Thyroid gland (tissue), 4 donors: ENCODE results near the gene ZNF282. TPM values are rescaled to one million over a fixed set of nuclear protein-coding genes. Genes with fewer than 3 reads are reported as not detected.
"Not testable (repeated sequence)": the region's sequence is repeated elsewhere in the genome, so short reads cannot be mapped to it uniquely, and the experiment has no call there.

Experiments used
- DNase-seq, 2 donors: peaks; one replicate each; pipeline ENCODE4 v3.0.0-alpha.2; 2019
- H3K27ac ChIP-seq, 3 donors: fragments of 200-600 bp; sonication (generic); 1 replicate in 2 of 3; 2 replicates in 1 of 3; pipeline ENCODE4 v1.5.1; 2016 to 2019; ENCODE audit warnings: mild to moderate bottlenecking in 1 of 3, moderate library complexity in 1 of 3
- H3K27me3 ChIP-seq: fragments of 200-600 bp; sonication (generic); one replicate; pipeline ENCODE4 v1.5.1; 2019
- H3K36me3 ChIP-seq, 2 donors: fragments of 200-600 bp; sonication (generic); one replicate each; pipeline ENCODE4 v1.5.1; 2016 to 2019
- H3K4me1 ChIP-seq, 2 donors: fragments of 200-600 bp; sonication (generic); one replicate each; pipeline ENCODE4 v1.5.1; 2017 to 2019
- H3K4me3 ChIP-seq, 3 donors: fragments of 200-600 bp; sonication (generic); replicated peaks in 1 of 3; 1 replicate in 2 of 3; 2 replicates in 1 of 3; pipeline ENCODE4 v1.5.1; 2016; ENCODE audit warnings: mild to moderate bottlenecking in 1 of 3
- H3K9me3 ChIP-seq: fragments of 200-600 bp; sonication (generic); one replicate; pipeline ENCODE4 v1.5.1; 2017
- POLR2A ChIP-seq, 2 donors: fragments of 450-650 bp; IDR thresholded peaks; one replicate each; pipeline ENCODE4 v1.6.1; 2017; ENCODE audit warnings: antibody characterized with exemption in 2 of 2, mild to moderate bottlenecking in 2 of 2, moderate library complexity in 1 of 2
- WGBS, 2 donors: methylation state at CpG; one replicate each; pipeline ENCODE4 v1.1.5; 2017; 5-methylcytosine and 5-hydroxymethylcytosine counted together
- intact Hi-C: fragments of 100-400 bp; cut with DNase I; formaldehyde crosslinking; loops from one replicate; pipeline ENCODE4 v1.15.1; 2023
- total RNA-seq, 4 donors: library from RNA; depleted of rRNA; stranded (reverse); fragments of >200 nt; gene quantifications; one replicate each; pipeline ENCODE4 v1.2.3, GENCODE V29; 2016
- TF ChIP-seq, protein P1 (sequence below), 6 experiments: fragments of 200-600 bp in 3 of 6; fragments of 450-650 bp in 3 of 6; sonication (generic) in 3 of 6; IDR thresholded peaks; one replicate each; pipeline ENCODE4 v1.5.1; 2016 to 2019; ENCODE audit warnings: antibody characterized with exemption in 6 of 6, mild to moderate bottlenecking in 2 of 6, inconsistent platforms in 1 of 6, moderate library complexity in 1 of 6

The ZNF282 gene
- total RNA-seq, 4 donors from 2014 or later: 13.8 to 28.5 (median 21.3) TPM

DNA sequence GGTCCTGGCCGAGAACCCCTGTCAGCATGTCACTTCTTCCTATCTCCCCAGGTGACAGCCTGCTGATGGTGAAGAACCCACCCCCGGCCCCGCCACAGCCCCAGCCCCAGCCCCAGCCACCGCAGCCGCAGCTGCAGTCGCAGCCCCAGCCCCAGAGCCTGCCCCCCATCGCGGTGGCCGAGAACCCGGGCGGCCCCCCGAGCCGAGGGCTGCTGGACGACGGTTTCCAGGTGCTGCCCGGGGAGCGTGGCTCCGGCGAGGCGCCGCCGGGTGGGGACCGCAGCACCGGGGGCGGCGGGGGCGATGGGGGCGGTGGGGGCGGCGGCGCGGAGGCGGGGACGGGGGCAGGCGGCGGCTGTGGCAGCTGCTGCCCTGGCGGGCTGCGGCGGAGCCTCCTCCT lies 28.4 kb downstream of the ZNF282 start:
- H3K36me3 ChIP-seq: peaks cover 7 to 20% of the 10 kb centered on the region in 2 donors
- DNase-seq: no peak
- intact Hi-C loops: no loop called here

DNA sequence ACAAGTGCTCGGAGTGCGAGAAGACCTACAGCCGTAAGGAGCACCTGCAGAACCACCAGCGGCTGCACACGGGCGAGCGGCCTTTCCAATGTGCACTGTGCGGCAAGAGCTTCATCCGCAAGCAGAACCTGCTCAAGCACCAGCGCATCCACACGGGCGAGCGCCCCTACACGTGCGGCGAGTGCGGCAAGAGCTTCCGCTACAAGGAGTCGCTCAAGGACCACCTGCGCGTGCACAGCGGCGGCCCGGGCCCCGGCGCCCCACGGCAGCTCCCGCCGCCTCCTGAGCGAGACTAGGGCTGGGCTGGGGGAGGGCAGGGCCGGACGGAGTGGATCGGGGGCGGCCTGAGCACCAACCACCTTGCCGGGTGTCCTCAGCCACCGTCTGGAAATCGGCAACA lies 29.0 kb downstream of the ZNF282 start:
- WGBS, 2 donors: 97 to 99% methylated on average over 19 to 36 of the region's 37 CpGs
- peaks cover 7 to 20% of the 10 kb centered on the region in 2 donors for H3K36me3 ChIP-seq

More for the DNA sequence above, 28.4 kb downstream of the ZNF282 start:
- no peaks in the 10 kb centered on the region for H3K9me3 ChIP-seq
- H3K4me1 ChIP-seq: no peaks in the 10 kb centered on the region
- H3K4me3 ChIP-seq: no peak overlapping the region
- TF ChIP-seq, protein P1, sequence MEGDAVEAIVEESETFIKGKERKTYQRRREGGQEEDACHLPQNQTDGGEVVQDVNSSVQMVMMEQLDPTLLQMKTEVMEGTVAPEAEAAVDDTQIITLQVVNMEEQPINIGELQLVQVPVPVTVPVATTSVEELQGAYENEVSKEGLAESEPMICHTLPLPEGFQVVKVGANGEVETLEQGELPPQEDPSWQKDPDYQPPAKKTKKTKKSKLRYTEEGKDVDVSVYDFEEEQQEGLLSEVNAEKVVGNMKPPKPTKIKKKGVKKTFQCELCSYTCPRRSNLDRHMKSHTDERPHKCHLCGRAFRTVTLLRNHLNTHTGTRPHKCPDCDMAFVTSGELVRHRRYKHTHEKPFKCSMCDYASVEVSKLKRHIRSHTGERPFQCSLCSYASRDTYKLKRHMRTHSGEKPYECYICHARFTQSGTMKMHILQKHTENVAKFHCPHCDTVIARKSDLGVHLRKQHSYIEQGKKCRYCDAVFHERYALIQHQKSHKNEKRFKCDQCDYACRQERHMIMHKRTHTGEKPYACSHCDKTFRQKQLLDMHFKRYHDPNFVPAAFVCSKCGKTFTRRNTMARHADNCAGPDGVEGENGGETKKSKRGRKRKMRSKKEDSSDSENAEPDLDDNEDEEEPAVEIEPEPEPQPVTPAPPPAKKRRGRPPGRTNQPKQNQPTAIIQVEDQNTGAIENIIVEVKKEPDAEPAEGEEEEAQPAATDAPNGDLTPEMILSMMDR (IDR thresholded peaks at IDR 0.05): no peak
- no peak for TF ChIP-seq POLR2A (IDR thresholded peaks at IDR 0.05)
- WGBS, 2 donors: 93 to 98% methylated on average over 3 to 23 of the region's 39 CpGs
- no peaks in the 10 kb centered on the region for H3K27me3 ChIP-seq
- H3K27ac ChIP-seq: no peak overlapping the region

DNA sequence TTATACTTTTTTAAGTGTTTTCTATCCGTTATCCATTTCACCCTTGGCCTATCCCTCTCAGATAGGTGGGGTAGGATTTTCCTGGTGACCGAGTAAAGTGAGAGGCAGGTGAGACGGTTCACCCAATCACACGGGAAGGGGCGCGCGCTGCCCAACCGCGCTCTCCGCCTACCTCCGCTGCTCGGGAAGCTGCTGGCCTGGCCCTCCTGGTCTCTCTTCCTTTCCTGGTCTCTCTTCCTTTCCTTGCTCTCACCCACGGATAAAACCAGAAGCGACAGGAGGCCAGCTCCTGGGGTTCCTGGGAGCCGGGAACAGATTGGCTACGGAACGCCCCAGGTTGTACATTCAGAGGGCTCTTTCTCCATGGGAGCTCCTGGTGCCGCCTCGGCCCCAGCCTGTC lies 29.8 kb downstream of the ZNF282 start:
- no peak overlapping the region for H3K27ac ChIP-seq
- DNase-seq: no peak
- intact Hi-C loops: no loop called here
- no peaks in the 10 kb centered on the region for H3K4me1 ChIP-seq
- no peak overlapping the region for H3K4me3 ChIP-seq
- H3K9me3 ChIP-seq: no peaks in the 10 kb centered on the region
- no peaks in the 10 kb centered on the region for H3K27me3 ChIP-seq
- TF ChIP-seq, protein P1 (IDR thresholded peaks at IDR 0.05): no peak
- no peak for TF ChIP-seq POLR2A (IDR thresholded peaks at IDR 0.05)
- WGBS, 2 donors: 94 to 95% methylated on average over 19 of the region's 19 CpGs
- H3K36me3 ChIP-seq: peaks cover 7 to 19% of the 10 kb centered on the region in 2 donors

More for the DNA sequence above, 29.0 kb downstream of the ZNF282 start:
- Histone ChIP-seq H3K4me3 (no peak overlapping the region), H3K27ac (no peak overlapping the region), H3K9me3 (no peaks in the 10 kb centered on the region), H3K4me1 (no peaks in the 10 kb centered on the region), H3K27me3 (no peaks in the 10 kb centered on the region)
- TF ChIP-seq, protein P1 (IDR thresholded peaks at IDR 0.05): no peak
- no peak for TF ChIP-seq POLR2A (IDR thresholded peaks at IDR 0.05)
- no peak for DNase-seq
- intact Hi-C loops: no loop called here

DNA sequence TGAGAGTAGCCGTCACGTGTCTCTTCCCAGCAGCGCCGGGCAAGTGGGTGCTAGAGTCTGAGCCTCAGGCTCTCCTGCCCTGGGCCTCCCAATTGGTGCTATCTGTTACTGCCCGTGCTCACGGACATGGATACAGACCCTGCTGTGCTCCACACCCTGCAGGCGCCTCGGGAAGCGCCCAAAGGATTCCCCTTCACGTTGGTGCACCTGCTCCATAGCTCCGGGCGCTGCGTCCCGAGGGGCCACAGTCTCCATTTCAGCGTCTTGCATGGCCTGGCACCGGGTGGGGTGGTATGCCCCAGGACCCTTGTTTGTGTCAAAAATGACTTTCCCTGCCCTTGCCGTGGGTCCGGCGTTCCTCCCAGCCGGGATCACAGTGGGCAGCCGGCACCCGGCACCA lies 30.3 kb downstream of the ZNF282 start:
- Histone ChIP-seq H3K4me1 (no peaks in the 10 kb centered on the region), H3K27ac (no peak overlapping the region), H3K4me3 (no peak overlapping the region), H3K27me3 (no peaks in the 10 kb centered on the region), H3K36me3 (peaks cover 7 to 14% of the 10 kb centered on the region in 2 donors), H3K9me3 (no peaks in the 10 kb centered on the region)
- intact Hi-C loops: no loop called here
- no peak for DNase-seq
- WGBS, 2 donors: 95 to 97% methylated on average over 21 to 22 of the region's 22 CpGs
- TF ChIP-seq POLR2A (IDR thresholded peaks at IDR 0.05): no peak
- TF ChIP-seq, protein P1 (IDR thresholded peaks at IDR 0.05): no peak

DNA sequence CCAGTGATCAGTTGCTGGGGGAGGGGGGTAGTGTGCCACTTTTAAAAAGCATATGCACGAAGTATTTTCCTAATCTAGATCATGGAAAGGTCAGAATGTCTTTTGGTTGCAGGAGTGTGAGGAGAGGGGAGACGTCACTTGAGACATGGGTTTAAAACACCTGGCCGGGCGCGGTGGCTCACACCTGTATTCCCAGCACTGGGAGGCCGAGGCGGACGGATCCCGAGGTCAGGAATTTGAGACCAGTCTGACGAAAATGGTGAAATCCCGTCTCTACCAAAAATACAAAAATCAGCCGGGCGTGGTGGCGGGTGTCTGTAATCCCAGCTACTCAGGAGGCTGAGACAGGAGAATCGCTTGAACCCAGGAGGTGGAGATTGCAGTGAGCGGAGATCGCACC lies 31.0 kb downstream of the ZNF282 start:
- intact Hi-C loops, H3K27ac ChIP-seq, H3K4me3 ChIP-seq, H3K9me3 ChIP-seq, H3K4me1 ChIP-seq, H3K27me3 ChIP-seq, DNase-seq: not testable (repeated sequence)
- H3K36me3 ChIP-seq: peaks cover 7 to 13% of the 10 kb centered on the region in 2 donors
- 92 to 94% methylated on average over 17 of the region's 17 CpGs for WGBS, 2 donors
